ENCODE measurements around the gene ZFPL1. TPM values are rescaled to one million over a fixed set of nuclear protein-coding genes. Genes with fewer than 3 reads are reported as not detected.

ZFPL1 gene
- total RNA-seq, 2 donors from 2014 or later: 35.7 to 46.6 TPM

GRCh38 chr11:65059523-65059922, 24.5 kb upstream of the ZFPL1 start:
- H3K27ac ChIP-seq (ENCODE audit: low read depth, low read length): no peak overlapping the region
- Mint-ChIP-seq H3K9me3 (no peaks in the 10 kb centered on the region), H3K4me1 (no peaks in the 10 kb centered on the region), H3K27ac (no peak overlapping the region), H3K36me3 (ENCODE audit: low read depth) (no peaks in the 10 kb centered on the region), H3K4me3 (no peak overlapping the region), H3K27me3 (ENCODE audit: insufficient read depth) (peaks cover 4% of the 10 kb centered on the region)
- 81 to 85% methylated on average over 2 to 3 of the region's 3 CpGs for WGBS, 2 experiments (ENCODE audit: insufficient coverage in 1 of 2, insufficient read length in 1 of 2)
- H3K4me1 ChIP-seq (ENCODE audit: control insufficient read depth, insufficient read depth, low read length): no peaks in the 10 kb centered on the region
- TF ChIP-seq, protein P1, sequence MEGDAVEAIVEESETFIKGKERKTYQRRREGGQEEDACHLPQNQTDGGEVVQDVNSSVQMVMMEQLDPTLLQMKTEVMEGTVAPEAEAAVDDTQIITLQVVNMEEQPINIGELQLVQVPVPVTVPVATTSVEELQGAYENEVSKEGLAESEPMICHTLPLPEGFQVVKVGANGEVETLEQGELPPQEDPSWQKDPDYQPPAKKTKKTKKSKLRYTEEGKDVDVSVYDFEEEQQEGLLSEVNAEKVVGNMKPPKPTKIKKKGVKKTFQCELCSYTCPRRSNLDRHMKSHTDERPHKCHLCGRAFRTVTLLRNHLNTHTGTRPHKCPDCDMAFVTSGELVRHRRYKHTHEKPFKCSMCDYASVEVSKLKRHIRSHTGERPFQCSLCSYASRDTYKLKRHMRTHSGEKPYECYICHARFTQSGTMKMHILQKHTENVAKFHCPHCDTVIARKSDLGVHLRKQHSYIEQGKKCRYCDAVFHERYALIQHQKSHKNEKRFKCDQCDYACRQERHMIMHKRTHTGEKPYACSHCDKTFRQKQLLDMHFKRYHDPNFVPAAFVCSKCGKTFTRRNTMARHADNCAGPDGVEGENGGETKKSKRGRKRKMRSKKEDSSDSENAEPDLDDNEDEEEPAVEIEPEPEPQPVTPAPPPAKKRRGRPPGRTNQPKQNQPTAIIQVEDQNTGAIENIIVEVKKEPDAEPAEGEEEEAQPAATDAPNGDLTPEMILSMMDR (conservative IDR thresholded peaks at IDR 0.05): no peak
- no peaks in the 10 kb centered on the region for H3K27me3 ChIP-seq (ENCODE audit: control insufficient read depth, insufficient read depth, low read length, poor library complexity, severe bottlenecking)
- H3K36me3 ChIP-seq (ENCODE audit: control insufficient read depth, insufficient read depth, low read length): no peaks in the 10 kb centered on the region
- H3K4me3 ChIP-seq (ENCODE audit: low read length): no peak overlapping the region
- H3K9me3 ChIP-seq (ENCODE audit: control insufficient read depth, low read length): no peaks in the 10 kb centered on the region
- H3K9ac ChIP-seq (ENCODE audit: extremely low read depth, low read length, poor library complexity, severe bottlenecking): no peak overlapping the region
- DNase-seq: no peak

DNA sequence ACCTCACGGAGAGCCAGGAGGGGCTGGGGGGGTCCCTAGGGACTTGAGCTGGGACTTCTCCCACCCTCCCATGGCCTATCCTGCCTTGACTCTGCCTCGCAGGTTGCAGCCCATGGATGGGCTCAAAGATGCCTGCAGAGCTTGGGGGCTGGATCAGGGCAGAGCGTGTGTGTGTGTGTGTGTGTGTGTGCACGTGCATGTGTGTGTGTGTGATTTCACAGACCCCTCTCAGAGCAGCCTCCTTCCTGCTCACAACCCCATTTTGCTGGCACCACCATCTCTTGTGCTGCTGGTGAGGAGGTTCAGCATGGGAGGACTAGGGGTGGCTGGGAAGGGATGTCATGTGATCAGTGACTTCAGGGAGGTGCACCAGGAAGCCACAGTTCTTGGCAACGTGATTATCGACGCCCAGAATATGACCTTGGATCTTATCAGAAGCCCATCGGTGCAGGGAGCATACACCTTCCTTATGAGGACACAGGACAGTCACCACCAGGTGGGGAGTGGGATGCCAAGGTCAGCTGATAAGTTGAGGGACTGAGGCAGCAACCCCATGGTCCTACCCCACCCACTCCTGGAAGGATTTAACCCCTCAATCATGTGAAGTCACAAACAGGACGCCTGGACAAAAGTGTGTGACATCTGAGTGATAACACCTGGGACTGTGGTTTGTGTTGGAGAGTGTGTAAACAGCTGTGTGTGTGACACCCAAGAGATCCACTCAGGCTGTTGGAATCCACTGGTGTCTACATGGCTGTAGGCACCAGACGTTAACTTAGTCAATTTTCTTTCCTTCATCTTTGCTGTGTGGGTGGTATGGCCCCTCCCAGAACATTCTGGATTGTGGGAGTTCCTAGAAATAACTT, 23.8 kb upstream of the ZFPL1 start:
- H3K4me1 ChIP-seq (ENCODE audit: control insufficient read depth, insufficient read depth, low read length): no peaks in the 10 kb centered on the region
- no peaks in the 10 kb centered on the region for H3K36me3 Mint-ChIP-seq (ENCODE audit: low read depth)
- H3K27ac ChIP-seq (ENCODE audit: low read depth, low read length): no peak overlapping the region
- no peak overlapping the region for H3K4me3 Mint-ChIP-seq
- no peak overlapping the region for H3K4me3 ChIP-seq (ENCODE audit: low read length)
- WGBS, 2 experiments (ENCODE audit: insufficient coverage in 1 of 2, insufficient read length in 1 of 2): 89 to 94% methylated on average over 3 to 9 of the region's 10 CpGs
- H3K36me3 ChIP-seq (ENCODE audit: control insufficient read depth, insufficient read depth, low read length): no peaks in the 10 kb centered on the region
- H3K9me3 Mint-ChIP-seq: no peaks in the 10 kb centered on the region
- TF ChIP-seq, protein P1 (conservative IDR thresholded peaks at IDR 0.05): no peak
- H3K27me3 Mint-ChIP-seq (ENCODE audit: insufficient read depth): peaks cover 4% of the 10 kb centered on the region
- no peaks in the 10 kb centered on the region for H3K9me3 ChIP-seq (ENCODE audit: control insufficient read depth, low read length)
- no peak overlapping the region for H3K9ac ChIP-seq (ENCODE audit: extremely low read depth, low read length, poor library complexity, severe bottlenecking)
- H3K27ac Mint-ChIP-seq: no peak overlapping the region
- H3K27me3 ChIP-seq (ENCODE audit: control insufficient read depth, insufficient read depth, low read length, poor library complexity, severe bottlenecking): no peaks in the 10 kb centered on the region
- no peak for DNase-seq
- H3K4me1 Mint-ChIP-seq: no peaks in the 10 kb centered on the region

DNA sequence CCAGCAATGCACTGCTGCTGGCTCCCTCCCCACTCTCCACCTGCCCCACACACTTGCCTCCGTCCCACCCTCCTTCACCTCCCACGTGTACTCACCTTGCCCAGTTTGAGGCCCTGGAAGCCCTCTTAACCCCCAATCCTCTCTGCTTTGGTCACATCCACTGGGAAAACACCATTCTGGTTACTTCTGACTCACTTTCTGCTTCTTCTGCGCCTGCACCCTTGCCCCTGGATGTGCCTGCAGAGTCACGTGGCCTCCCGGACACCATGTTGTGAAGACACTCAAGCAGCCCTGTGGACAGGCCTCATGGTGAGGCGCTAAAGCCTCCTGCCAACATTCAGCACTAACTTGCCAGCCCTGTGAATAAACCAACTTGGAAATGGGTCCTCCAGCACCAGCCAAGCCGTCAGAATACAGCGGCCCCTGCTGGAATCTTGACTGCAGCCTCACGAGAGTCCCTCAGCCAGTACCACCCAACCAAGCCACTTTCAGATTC, 23.1 kb upstream of the ZFPL1 start:
- Mint-ChIP-seq H3K27me3 (ENCODE audit: insufficient read depth) (peaks cover 4% of the 10 kb centered on the region), H3K36me3 (ENCODE audit: low read depth) (no peaks in the 10 kb centered on the region), H3K4me1 (no peaks in the 10 kb centered on the region), H3K9me3 (no peaks in the 10 kb centered on the region), H3K4me3 (no peak overlapping the region), H3K27ac (peak overlapping the region; percentile 10)
- no peaks in the 10 kb centered on the region for H3K27me3 ChIP-seq (ENCODE audit: control insufficient read depth, insufficient read depth, low read length, poor library complexity, severe bottlenecking)
- DNase-seq: peak; percentile 87
- TF ChIP-seq, protein P1 (conservative IDR thresholded peaks at IDR 0.05): peak; percentile 75
- no peaks in the 10 kb centered on the region for H3K36me3 ChIP-seq (ENCODE audit: control insufficient read depth, insufficient read depth, low read length)
- 52 to 75% methylated on average over 4 to 9 of the region's 9 CpGs for WGBS, 2 experiments (ENCODE audit: insufficient coverage in 1 of 2, insufficient read length in 1 of 2)
- H3K4me3 ChIP-seq (ENCODE audit: low read length): no peak overlapping the region
- H3K27ac ChIP-seq (ENCODE audit: low read depth, low read length): no peak overlapping the region
- H3K4me1 ChIP-seq (ENCODE audit: control insufficient read depth, insufficient read depth, low read length): no peaks in the 10 kb centered on the region
- no peak overlapping the region for H3K9ac ChIP-seq (ENCODE audit: extremely low read depth, low read length, poor library complexity, severe bottlenecking)
- no peaks in the 10 kb centered on the region for H3K9me3 ChIP-seq (ENCODE audit: control insufficient read depth, low read length)
